HEK293T (cell line): ENCODE results near the gene L2HGDH.

Experiments
- BHLHE40 ChIP-seq: fragments of 450-650 bp; IDR thresholded peaks from 2 replicates; pipeline ENCODE4 v1.6.1; 2016; ENCODE audit warnings: mild to moderate bottlenecking, moderate library complexity, borderline replicate concordance
- CTBP1 ChIP-seq: fragments of 450-650 bp; IDR thresholded peaks from 2 replicates; pipeline ENCODE4 v1.6.1; 2016; ENCODE audit warnings: borderline replicate concordance
- ELF4 ChIP-seq: fragments of 450-650 bp; IDR thresholded peaks from 2 replicates; pipeline ENCODE4 v1.6.1; 2017; ENCODE audit warnings: antibody characterized with exemption
- FOXA1 ChIP-seq: fragments of 450-650 bp; IDR thresholded peaks from 2 replicates; pipeline ENCODE4 v1.6.1; 2016; ENCODE audit warnings: mild to moderate bottlenecking
- FOXK2 ChIP-seq: fragments of 450-650 bp; IDR thresholded peaks from 2 replicates; pipeline ENCODE4 v1.6.1; 2016; ENCODE audit warnings: mild to moderate bottlenecking
- FOXM1 ChIP-seq: fragments of 450-650 bp; IDR thresholded peaks from 2 replicates; pipeline ENCODE4 v1.6.1; 2017; ENCODE audit warnings: mild to moderate bottlenecking, borderline replicate concordance
- NFRKB ChIP-seq: fragments of 450-650 bp; IDR thresholded peaks from 2 replicates; pipeline ENCODE4 v1.6.1; 2016; ENCODE audit warnings: mild to moderate bottlenecking, moderate library complexity
- SP1 ChIP-seq: fragments of 450-650 bp; IDR thresholded peaks from 2 replicates; pipeline ENCODE4 v1.6.1; 2017
- SUZ12 ChIP-seq: fragments of 450-650 bp; IDR thresholded peaks from 2 replicates; pipeline ENCODE4 v1.6.1; 2016; ENCODE audit warnings: mild to moderate bottlenecking
- TARDBP ChIP-seq: fragments of 450-650 bp; IDR thresholded peaks from 2 replicates; pipeline ENCODE4 v1.6.1; 2016

DNA sequence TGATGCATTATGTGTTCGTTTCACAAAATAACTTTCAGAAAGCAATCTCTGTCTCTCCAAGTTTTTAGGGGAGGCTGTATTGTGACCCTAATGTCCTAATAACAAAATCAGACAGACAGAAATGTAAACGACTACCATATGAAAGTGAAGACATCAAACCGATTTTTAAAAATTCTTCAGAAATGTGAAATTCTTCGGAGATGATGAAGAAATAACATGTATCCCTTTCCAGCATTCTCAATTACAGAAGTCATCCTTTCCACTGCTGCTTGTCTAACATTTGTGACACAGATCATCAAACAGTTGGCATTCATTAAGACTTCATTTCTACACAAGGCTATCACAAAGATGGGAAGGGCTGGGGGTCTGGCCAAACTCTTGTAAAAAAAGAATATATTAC lies 41.1 kb upstream of the L2HGDH start:
- no peak for TF ChIP-seq CTBP1
- TF ChIP-seq FOXK2 = no peak
- TF ChIP-seq SP1 = no peak
- TF ChIP-seq BHLHE40 = no peak
- no peak for TF ChIP-seq FOXA1
- no peak for TF ChIP-seq FOXM1
- TF ChIP-seq TARDBP = no peak
- no peak for TF ChIP-seq SUZ12
- no peak for TF ChIP-seq ELF4
- TF ChIP-seq NFRKB = no peak
